Smooth muscle cell (in vitro differentiated cells): ENCODE measurements around the gene SVOPL. TPM values are rescaled to one million over a fixed set of nuclear protein-coding genes. Genes with fewer than 3 reads are reported as not detected.

Experiments used
- DNase-seq: peaks from one replicate; lab custom pipeline; 2025; ENCODE audit not compliant: unreplicated experiment; lab: John Stamatoyannopoulos, UW
- H2AFZ ChIP-seq: fragments of 200-600 bp; sonication (generic); 2 replicates; pipeline ENCODE4 v1.6.0; 2016; ENCODE audit warnings: antibody characterized with exemption, low read depth, mild to moderate bottlenecking
- H3F3A ChIP-seq: fragments of 200-600 bp; sonication (generic); 2 replicates; pipeline ENCODE4 v1.6.0; 2017; ENCODE audit warnings: antibody characterized with exemption, low read depth
- H3K27ac ChIP-seq: fragments of 200-600 bp; sonication (generic); 2 replicates; pipeline ENCODE4 v1.5.1; 2016; ENCODE audit warnings: low read depth, mild to moderate bottlenecking
- H3K27me3 ChIP-seq: fragments of 200-600 bp; sonication (generic); 2 replicates; pipeline ENCODE4 v1.6.1; 2016; ENCODE audit warnings: low read depth, mild to moderate bottlenecking
- H3K36me3 ChIP-seq: fragments of 200-600 bp; sonication (generic); 2 replicates; pipeline ENCODE4 v1.5.1; 2016; ENCODE audit warnings: low read depth
- H3K4me1 ChIP-seq: fragments of 200-600 bp; sonication (generic); 2 replicates; pipeline ENCODE4 v1.5.1; 2016; ENCODE audit warnings: low read depth
- H3K4me2 ChIP-seq: fragments of 200-600 bp; sonication (generic); 2 replicates; pipeline ENCODE4 v1.6.0; 2016; ENCODE audit warnings: mild to moderate bottlenecking
- H3K4me3 ChIP-seq: fragments of 200-600 bp; sonication (generic); 2 replicates; pipeline ENCODE4 v1.5.1; 2016; ENCODE audit warnings: mild to moderate bottlenecking
- H3K79me2 ChIP-seq: fragments of 200-600 bp; sonication (generic); 2 replicates; pipeline ENCODE4 v1.6.0; 2016; ENCODE audit warnings: low read depth, mild to moderate bottlenecking
- H3K9ac ChIP-seq: fragments of 200-600 bp; sonication (generic); 2 replicates; pipeline ENCODE4 v1.6.0; 2016; ENCODE audit warnings: low read depth
- H3K9me3 ChIP-seq: fragments of 200-600 bp; sonication (generic); replicated peaks from 2 replicates; pipeline ENCODE4 v1.5.1; 2016; ENCODE audit warnings: low read depth
- H4K20me1 ChIP-seq: fragments of 200-600 bp; sonication (generic); 2 replicates; pipeline ENCODE4 v1.6.0; 2016; ENCODE audit warnings: low read depth
- CTCF ChIP-seq: fragments of 200-600 bp; sonication (generic); IDR thresholded peaks from 2 replicates; pipeline ENCODE4 v1.5.1; 2017; ENCODE audit warnings: borderline replicate concordance, mild to moderate bottlenecking, antibody characterized with exemption; ENCODE audit not compliant: insufficient read depth, poor library complexity, severe bottlenecking
- WGBS: methylation state at CpG from one replicate; pipeline ENCODE4 v1.1.7; 2016; ENCODE audit warnings: low lambda C conversion rate; 5-methylcytosine and 5-hydroxymethylcytosine counted together
- polyA plus RNA-seq: library from polyadenylated mRNA; unstranded; fragments of >200 nt; fragmentation: Nextera tagmentation; extraction: Ambion mirVana; gene quantifications from 2 replicates; pipeline ENCODE4 v1.2.1, GENCODE V29; 2016
- total RNA-seq: library from RNA; depleted of rRNA; stranded (reverse); fragments of >200 nt; gene quantifications from 2 replicates; pipeline ENCODE4 v1.2.3, GENCODE V29; 2014

The SVOPL gene
- total and polyA plus RNA-seq, 2 experiments from 2014 or later = not detected

GRCh38 chr7:138668229-138668596 lies 32.9 kb downstream of the SVOPL start:
- TF ChIP-seq CTCF = no peak
- DNase-seq = no peak
- H2AFZ ChIP-seq = no peak overlapping the region
- no peak overlapping the region for H3K9ac ChIP-seq
- peaks cover 7% of the 10 kb centered on the region for H3K4me1 ChIP-seq
- no peak overlapping the region for H3K4me3 ChIP-seq
- no peaks in the 10 kb centered on the region for H3K27me3 ChIP-seq
- no peaks in the 10 kb centered on the region for H3K36me3 ChIP-seq
- no peaks in the 10 kb centered on the region for H4K20me1 ChIP-seq
- H3K27ac ChIP-seq = no peak overlapping the region
- no peaks in the 10 kb centered on the region for H3F3A ChIP-seq
- H3K79me2 ChIP-seq = no peaks in the 10 kb centered on the region
- 81% methylated on average over 2 of the region's 2 CpGs for WGBS
- H3K9me3 ChIP-seq = no peaks in the 10 kb centered on the region
- H3K4me2 ChIP-seq = no peak overlapping the region

GRCh38 chr7:138667535-138668228 lies 33.5 kb downstream of the SVOPL start:
- Histone ChIP-seq H3K4me2 (no peak overlapping the region), H4K20me1 (no peaks in the 10 kb centered on the region), H3K9ac (no peak overlapping the region), H3K36me3 (no peaks in the 10 kb centered on the region), H3K9me3 (no peaks in the 10 kb centered on the region), H3K4me3 (no peak overlapping the region), H3K27me3 (no peaks in the 10 kb centered on the region), H2AFZ (no peak overlapping the region), H3F3A (peaks cover 2% of the 10 kb centered on the region), H3K27ac (peak overlapping the region; percentile 33), H3K4me1 (peaks cover 12% of the 10 kb centered on the region), H3K79me2 (no peaks in the 10 kb centered on the region)
- WGBS = 66% methylated on average over 6 of the region's 6 CpGs
- no peak for DNase-seq
- no peak for TF ChIP-seq CTCF

GRCh38 chr7:138666385-138666784 lies 34.8 kb downstream of the SVOPL start:
- DNase-seq = no peak

More at GRCh38 chr7:138666385-138666784, 34.8 kb downstream of the SVOPL start:
- Histone ChIP-seq H3K27ac (no peak overlapping the region), H2AFZ (no peak overlapping the region), H3K36me3 (no peaks in the 10 kb centered on the region), H3K4me2 (peak overlapping the region; percentile 9), H3K79me2 (no peaks in the 10 kb centered on the region), H3K9me3 (no peaks in the 10 kb centered on the region), H4K20me1 (no peaks in the 10 kb centered on the region), H3F3A (peaks cover 5% of the 10 kb centered on the region), H3K4me3 (no peak overlapping the region), H3K9ac (no peak overlapping the region), H3K4me1 (peaks cover 16% of the 10 kb centered on the region), H3K27me3 (no peaks in the 10 kb centered on the region)
- TF ChIP-seq CTCF = no peak
- WGBS = 5% methylated on average over 2 of the region's 2 CpGs
